HG02623 (cell line): ENCODE measurements around the gene SERPINE1.

Source experiments
- ATAC-seq: cut with Tn5 transposase; IDR thresholded peaks from one replicate; pipeline ENCODE4 v1.9.1; 2021; ENCODE audit warnings: moderate library complexity; ENCODE audit not compliant: unreplicated experiment

Gene SERPINE1

DNA sequence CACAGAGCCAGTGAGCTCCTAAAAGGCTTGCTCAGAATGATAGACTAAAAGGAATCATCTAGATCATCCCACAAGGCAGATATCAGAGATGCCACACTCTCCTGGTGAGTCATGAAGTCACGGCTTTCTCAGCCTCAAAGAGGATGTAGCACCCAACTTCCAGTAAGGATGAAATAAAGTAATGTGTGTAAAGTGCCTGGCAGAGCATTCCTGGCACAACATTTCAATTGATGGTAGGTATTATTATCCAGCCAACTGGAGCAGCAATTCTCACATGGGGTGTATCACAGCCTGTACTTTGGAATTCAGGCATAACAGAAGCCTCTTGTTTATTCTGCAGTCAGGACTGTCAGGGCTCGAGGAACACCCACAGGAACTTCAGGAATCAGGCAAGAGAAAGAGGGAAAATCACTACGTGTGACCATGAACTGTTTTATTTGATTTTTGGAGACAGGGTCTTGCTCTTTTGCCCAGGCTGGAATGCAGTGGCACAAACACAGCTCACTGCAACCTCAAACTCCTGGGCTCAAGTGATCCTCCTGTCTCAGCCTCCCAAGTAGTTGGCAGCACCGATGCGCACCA, 58.4 kb downstream of the SERPINE1 start:
- no peak for ATAC-seq

DNA sequence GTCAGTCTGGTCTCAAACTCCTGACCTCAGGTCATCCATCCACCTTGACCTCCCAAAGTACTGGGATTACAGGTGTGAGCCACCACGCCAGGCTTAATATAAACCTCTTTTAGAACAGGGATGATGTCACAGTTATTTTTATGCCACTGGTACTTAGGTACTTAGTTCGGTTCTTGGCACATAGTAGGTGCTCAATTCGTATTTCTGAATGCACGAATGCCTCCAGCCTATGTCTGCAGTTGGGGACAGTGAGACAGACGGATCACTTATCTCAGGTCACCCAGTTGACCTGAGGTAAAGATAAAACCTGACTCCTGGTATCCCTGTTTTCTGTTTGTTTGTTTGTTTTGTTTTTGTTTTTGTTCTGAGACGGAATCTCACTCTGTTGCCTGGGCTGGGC, 59.3 kb downstream of the SERPINE1 start:
- ATAC-seq: no peak

DNA sequence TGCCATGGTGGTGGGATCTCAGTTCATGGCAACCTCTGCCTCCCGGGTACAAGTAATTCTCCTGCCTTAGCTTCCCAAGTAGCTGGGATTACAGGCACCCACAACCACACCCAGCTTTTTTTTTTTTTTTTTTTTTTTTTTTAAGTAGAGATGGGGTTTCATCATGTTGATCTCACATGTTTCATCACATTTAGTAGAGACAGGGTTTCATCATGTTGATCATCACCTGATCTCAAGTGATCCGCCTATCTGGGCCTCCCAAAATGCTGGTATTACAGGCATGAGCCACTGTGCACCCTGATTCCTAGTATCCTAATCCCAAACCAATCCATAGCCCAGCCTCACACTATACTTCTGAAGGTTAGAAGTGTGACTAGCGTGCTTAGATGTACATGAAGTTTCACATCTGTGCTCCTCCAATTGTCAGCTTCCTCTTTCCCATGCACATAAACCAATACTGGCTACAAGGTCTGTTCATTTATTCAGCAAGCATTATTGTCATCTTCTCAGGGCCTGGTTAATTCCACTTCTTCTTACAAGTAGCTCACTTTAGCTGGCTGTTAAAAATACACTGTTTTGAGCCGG, 60.0 kb downstream of the SERPINE1 start:
- no peak for ATAC-seq
